ENCODE results near the gene TGFBR3L.
"Not testable (repeated sequence)": the region's sequence is repeated elsewhere in the genome, so short reads cannot be mapped to it uniquely, and the experiment has no call there.

The TGFBR3L gene

GRCh38 chr19:7915250-7916102 is 846 bp downstream of the TGFBR3L start:
- TF ChIP-seq, protein P1, sequence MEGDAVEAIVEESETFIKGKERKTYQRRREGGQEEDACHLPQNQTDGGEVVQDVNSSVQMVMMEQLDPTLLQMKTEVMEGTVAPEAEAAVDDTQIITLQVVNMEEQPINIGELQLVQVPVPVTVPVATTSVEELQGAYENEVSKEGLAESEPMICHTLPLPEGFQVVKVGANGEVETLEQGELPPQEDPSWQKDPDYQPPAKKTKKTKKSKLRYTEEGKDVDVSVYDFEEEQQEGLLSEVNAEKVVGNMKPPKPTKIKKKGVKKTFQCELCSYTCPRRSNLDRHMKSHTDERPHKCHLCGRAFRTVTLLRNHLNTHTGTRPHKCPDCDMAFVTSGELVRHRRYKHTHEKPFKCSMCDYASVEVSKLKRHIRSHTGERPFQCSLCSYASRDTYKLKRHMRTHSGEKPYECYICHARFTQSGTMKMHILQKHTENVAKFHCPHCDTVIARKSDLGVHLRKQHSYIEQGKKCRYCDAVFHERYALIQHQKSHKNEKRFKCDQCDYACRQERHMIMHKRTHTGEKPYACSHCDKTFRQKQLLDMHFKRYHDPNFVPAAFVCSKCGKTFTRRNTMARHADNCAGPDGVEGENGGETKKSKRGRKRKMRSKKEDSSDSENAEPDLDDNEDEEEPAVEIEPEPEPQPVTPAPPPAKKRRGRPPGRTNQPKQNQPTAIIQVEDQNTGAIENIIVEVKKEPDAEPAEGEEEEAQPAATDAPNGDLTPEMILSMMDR (IDR thresholded peaks at IDR 0.05; ENCODE audit: borderline replicate concordance, insufficient read depth, low read depth, low read length), result no peak
- peak overlapping the region; percentile 43 for H3K4me3 ChIP-seq (ENCODE audit: low read depth, low read length)

GRCh38 chr19:7916103-7916954 is 1.7 kb downstream of the TGFBR3L start:
- peak overlapping the region; percentile 43 for H3K4me3 ChIP-seq (ENCODE audit: low read depth, low read length)
- TF ChIP-seq, protein P1 (IDR thresholded peaks at IDR 0.05; ENCODE audit: borderline replicate concordance, insufficient read depth, low read depth, low read length), result no peak

GRCh38 chr19:7916955-7917266 is 2.3 kb downstream of the TGFBR3L start:
- H3K4me3 ChIP-seq (ENCODE audit: low read depth, low read length), result no peak overlapping the region
- TF ChIP-seq, protein P1 (IDR thresholded peaks at IDR 0.05; ENCODE audit: borderline replicate concordance, insufficient read depth, low read depth, low read length), result no peak

GRCh38 chr19:7917267-7918061 is 2.8 kb downstream of the TGFBR3L start:
- H3K4me3 ChIP-seq (ENCODE audit: low read depth, low read length), result no peak overlapping the region
- TF ChIP-seq, protein P1 (IDR thresholded peaks at IDR 0.05; ENCODE audit: borderline replicate concordance, insufficient read depth, low read depth, low read length), result peak; percentile 80

DNA sequence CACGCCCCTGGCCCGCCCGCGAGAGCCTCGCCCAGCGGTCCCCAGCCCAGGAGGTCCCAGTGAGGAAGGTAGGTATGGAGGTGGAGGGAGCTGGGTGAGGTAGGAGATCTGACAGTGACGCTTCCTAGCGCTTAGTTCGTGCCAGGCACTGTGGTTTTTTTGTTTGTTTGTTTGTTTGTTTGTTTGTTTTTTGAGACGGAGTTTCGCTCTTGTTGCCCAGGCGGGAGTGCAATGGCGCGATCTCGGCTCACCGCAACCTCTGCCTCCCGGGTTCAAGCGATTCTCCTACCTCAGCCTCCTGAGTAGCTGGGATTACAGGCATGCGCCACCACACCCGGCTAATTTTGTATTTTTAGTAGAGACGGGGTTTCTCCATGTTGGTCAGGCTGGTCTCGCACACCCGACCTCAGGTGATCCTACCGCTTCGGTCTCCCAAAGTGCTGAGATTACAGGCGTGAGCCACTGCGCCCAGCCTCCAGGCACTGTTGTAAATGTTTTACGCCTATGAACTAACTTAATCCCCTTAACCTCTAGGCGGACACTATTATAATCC is 3.5 kb downstream of the TGFBR3L start:
- not testable (repeated sequence) for H3K4me3 ChIP-seq (ENCODE audit: low read depth, low read length)

GRCh38 chr19:7918615-7919421 is 4.2 kb downstream of the TGFBR3L start:
- no peak overlapping the region for H3K4me3 ChIP-seq (ENCODE audit: low read depth, low read length)
- TF ChIP-seq, protein P1 (IDR thresholded peaks at IDR 0.05; ENCODE audit: borderline replicate concordance, insufficient read depth, low read depth, low read length), result no peak
